Astrocyte of the cerebellum (primary cell): ENCODE data around the gene PODN.

Experiments used
- DNase-seq: peaks from one replicate; pipeline ENCODE4 v3.0.0-alpha.2; 2011; ENCODE audit warnings: low read depth
- H3K4me3 ChIP-seq: 2 replicates; pipeline ENCODE4 v1.5.1; 2011; ENCODE audit warnings: mild to moderate bottlenecking, low read depth, low read length, moderate library complexity
- CTCF ChIP-seq: IDR thresholded peaks from 2 replicates; pipeline ENCODE4 v1.5.1; 2012; ENCODE audit warnings: low read length, low read depth, moderate library complexity, mild to moderate bottlenecking; ENCODE audit errors: missing control alignments
- in situ Hi-C: cut with HindIII; loops from 2 replicates; pipeline ENCODE4 v1.10.0; 2017; ENCODE audit warnings: low sequenced_read_pairs

PODN gene

GRCh38 chr1:53061123-53061858 lies 722 bp upstream of the PODN start:
- H3K4me3 ChIP-seq = peak overlapping the region; percentile 52
- TF ChIP-seq CTCF = no peak

GRCh38 chr1:53062708-53063591 lies 937 bp downstream of the PODN start:
- no peak for TF ChIP-seq CTCF
- peak overlapping the region; percentile 52 for H3K4me3 ChIP-seq
- no peak for DNase-seq
- in situ Hi-C loops = no loop called here

More at GRCh38 chr1:53061123-53061858, 722 bp upstream of the PODN start:
- DNase-seq = no peak
- in situ Hi-C loops = no loop called here

DNA sequence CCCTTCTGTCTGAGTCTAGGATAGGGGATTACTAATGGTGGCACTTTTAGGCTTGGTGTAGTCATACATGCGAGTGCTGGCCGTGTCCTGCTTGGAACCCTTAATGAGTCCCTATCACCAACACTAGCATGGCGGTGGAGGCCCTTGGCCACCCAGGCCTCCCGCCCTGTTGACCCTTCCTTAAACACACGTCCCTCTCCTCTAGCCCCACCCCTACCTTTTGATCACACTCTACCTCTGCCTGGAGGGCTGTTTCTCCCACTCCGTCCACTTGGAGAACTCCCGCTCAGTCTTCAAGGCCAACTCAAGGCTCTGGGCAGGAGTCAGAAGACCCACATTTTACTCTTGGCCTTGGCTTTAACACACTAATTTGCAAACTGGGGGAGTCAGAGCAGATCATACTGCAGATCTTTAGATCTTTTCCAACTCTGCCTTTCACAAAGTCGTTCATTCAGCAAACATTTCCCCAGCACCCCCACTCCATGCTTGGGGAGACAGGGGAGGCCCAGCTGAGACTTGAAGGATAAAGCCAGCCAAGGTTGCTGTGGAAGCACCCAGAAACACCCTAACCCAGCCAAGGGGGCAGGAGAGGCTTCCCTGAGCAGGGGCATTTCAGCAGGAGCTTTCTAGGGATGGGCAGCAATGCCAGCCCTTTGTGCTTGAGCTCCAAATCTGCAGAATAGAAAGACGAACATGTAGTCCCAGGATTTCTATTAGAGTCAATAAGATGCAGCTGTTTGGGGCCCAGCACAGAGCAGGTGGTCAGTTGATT lies 1.9 kb downstream of the PODN start:
- in situ Hi-C loops = no loop called here
- no peak overlapping the region for H3K4me3 ChIP-seq
- TF ChIP-seq CTCF = no peak
- no peak for DNase-seq

DNA sequence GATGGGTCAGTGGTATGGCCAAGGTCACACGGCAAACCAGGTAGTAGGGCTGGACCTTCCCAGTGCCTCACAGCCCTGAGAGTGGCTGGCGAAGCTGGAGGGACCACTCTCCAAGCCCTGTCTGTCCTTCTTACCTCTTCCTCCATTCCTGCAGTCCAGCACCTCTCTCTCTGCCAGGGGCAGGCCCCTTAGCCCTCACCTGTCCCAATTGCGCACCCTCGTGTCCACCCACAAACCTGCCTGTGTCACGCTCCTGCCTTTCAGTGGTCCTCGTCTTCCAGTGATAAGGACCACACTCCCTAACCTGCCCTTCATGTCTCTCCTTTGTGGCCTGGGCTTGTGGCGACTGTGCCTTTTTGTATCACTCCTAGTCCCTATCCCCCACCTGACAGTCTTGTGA lies 3.4 kb downstream of the PODN start:
- no peak overlapping the region for H3K4me3 ChIP-seq
- DNase-seq = no peak
- in situ Hi-C loops = no loop called here
- TF ChIP-seq CTCF = no peak

- in situ Hi-C loops = no loop called here
- DNase-seq = no peak
- no peak for TF ChIP-seq CTCF
- no peak overlapping the region for H3K4me3 ChIP-seq
Observed at GRCh38 chr1:53066488-53066887, 4.5 kb downstream of the PODN start.

GRCh38 chr1:53066891-53067738 lies 5.1 kb downstream of the PODN start:
- in situ Hi-C loops = no loop called here
- no peak for TF ChIP-seq CTCF
- H3K4me3 ChIP-seq = no peak overlapping the region
- DNase-seq = no peak
